DMS53 treated with DMSO at 0.1 percent for 48 hours (cell line): ENCODE measurements around the gene MPDZ.

Experiments used
- DNase-seq: peaks from one replicate; lab custom pipeline; 2025; ENCODE audit not compliant: unreplicated experiment; lab: John Stamatoyannopoulos, UW

MPDZ gene

GRCh38 chr9:13186091-13186490, 93.4 kb downstream of the MPDZ start:
- no peak for DNase-seq

- DNase-seq = no peak
Observed at GRCh38 chr9:13181652-13182051, 97.8 kb downstream of the MPDZ start.

- DNase-seq = no peak
Observed at GRCh38 chr9:13179257-13179656, 100.2 kb downstream of the MPDZ start.

- DNase-seq = no peak
Observed at GRCh38 chr9:13175732-13176131, 103.8 kb downstream of the MPDZ start.

GRCh38 chr9:13174906-13175639, 104.4 kb downstream of the MPDZ start:
- DNase-seq = no peak

GRCh38 chr9:13173553-13173952, 105.9 kb downstream of the MPDZ start:
- no peak for DNase-seq

GRCh38 chr9:13171261-13171660, 108.2 kb downstream of the MPDZ start:
- DNase-seq = no peak

- DNase-seq = peak; percentile 5
Observed at GRCh38 chr9:13166996-13167395, 112.5 kb downstream of the MPDZ start.

GRCh38 chr9:13165956-13166355, 113.5 kb downstream of the MPDZ start:
- no peak for DNase-seq

GRCh38 chr9:13165236-13165945, 114.1 kb downstream of the MPDZ start:
- DNase-seq = no peak

- no peak for DNase-seq
Observed at GRCh38 chr9:13163946-13164345, 115.5 kb downstream of the MPDZ start.

GRCh38 chr9:13163287-13163686, 116.2 kb downstream of the MPDZ start:
- DNase-seq = no peak

GRCh38 chr9:13160051-13160450, 119.4 kb downstream of the MPDZ start:
- no peak for DNase-seq

- DNase-seq = no peak
Observed at GRCh38 chr9:13158986-13159385, 120.5 kb downstream of the MPDZ start.

GRCh38 chr9:13151489-13151888, 128.0 kb downstream of the MPDZ start:
- no peak for DNase-seq

GRCh38 chr9:13149454-13149853, 130.0 kb downstream of the MPDZ start:
- DNase-seq = no peak

GRCh38 chr9:13146840-13147239, 132.7 kb downstream of the MPDZ start:
- DNase-seq = no peak

GRCh38 chr9:13145340-13145739, 134.2 kb downstream of the MPDZ start:
- no peak for DNase-seq

GRCh38 chr9:13144166-13144775, 135.2 kb downstream of the MPDZ start:
- DNase-seq = no peak

- DNase-seq = no peak
Observed at GRCh38 chr9:13143281-13143680, 136.2 kb downstream of the MPDZ start.

GRCh38 chr9:13142776-13143175, 136.7 kb downstream of the MPDZ start:
- no peak for DNase-seq

GRCh38 chr9:13141629-13142028, 137.9 kb downstream of the MPDZ start:
- DNase-seq = no peak
